Measurements from ENCODE around the gene DNAJC19.

DNA sequence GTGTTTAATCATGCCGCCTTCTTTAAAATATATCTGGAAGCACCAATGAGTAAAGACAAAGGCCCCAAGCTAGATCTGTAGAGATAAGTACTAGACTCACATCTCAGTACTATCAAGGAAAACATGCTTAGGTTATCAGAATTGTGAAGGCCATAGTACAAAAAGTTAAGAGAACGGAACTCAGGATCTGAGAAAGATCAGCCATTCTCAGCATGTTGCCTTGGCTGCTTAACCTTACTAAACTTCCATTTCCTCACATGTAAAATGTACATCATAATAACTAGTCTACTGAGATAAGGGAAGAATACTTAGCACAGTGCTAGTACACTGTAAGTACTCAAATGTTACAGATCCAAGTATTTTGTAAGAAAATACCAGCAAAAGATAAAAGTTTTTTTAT, 7.6 kb downstream of the DNAJC19 start:
- TF ChIP-seq, protein P1, sequence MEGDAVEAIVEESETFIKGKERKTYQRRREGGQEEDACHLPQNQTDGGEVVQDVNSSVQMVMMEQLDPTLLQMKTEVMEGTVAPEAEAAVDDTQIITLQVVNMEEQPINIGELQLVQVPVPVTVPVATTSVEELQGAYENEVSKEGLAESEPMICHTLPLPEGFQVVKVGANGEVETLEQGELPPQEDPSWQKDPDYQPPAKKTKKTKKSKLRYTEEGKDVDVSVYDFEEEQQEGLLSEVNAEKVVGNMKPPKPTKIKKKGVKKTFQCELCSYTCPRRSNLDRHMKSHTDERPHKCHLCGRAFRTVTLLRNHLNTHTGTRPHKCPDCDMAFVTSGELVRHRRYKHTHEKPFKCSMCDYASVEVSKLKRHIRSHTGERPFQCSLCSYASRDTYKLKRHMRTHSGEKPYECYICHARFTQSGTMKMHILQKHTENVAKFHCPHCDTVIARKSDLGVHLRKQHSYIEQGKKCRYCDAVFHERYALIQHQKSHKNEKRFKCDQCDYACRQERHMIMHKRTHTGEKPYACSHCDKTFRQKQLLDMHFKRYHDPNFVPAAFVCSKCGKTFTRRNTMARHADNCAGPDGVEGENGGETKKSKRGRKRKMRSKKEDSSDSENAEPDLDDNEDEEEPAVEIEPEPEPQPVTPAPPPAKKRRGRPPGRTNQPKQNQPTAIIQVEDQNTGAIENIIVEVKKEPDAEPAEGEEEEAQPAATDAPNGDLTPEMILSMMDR (IDR thresholded peaks at IDR 0.05), result no peak
- TF ChIP-seq POLR2A (IDR thresholded peaks at IDR 0.05), result no peak

All from lower leg skin (tissue), 3 donors.